SK-N-SH treated with all-trans-retinoic acid at 6 μM for 48 hours (cell line): ENCODE data around the gene CTBP2.

Experiments used
- ATAC-seq: fragments of 200-7000 bp; cut with Tn5 transposase; 3 replicates; pipeline ENCODE4 v1.9.1; 2020; ENCODE audit warnings: mild to moderate bottlenecking, moderate library complexity
- ARNTL ChIP-seq: fragments of 450-650 bp; formaldehyde crosslinking; IDR thresholded peaks from 2 replicates; pipeline ENCODE4 v1.5.0; 2020; ENCODE audit warnings: low read depth, mild to moderate bottlenecking, moderate library complexity, borderline replicate concordance
- CSDC2 ChIP-seq: fragments of 250-450 bp; sonication (Bioruptor Pico); IDR thresholded peaks from 2 replicates; pipeline ENCODE4 v1.5.0; 2020; ENCODE audit warnings: mild to moderate bottlenecking, moderate library complexity
- CSRNP3 ChIP-seq: fragments of 250-450 bp; sonication (Bioruptor Pico); IDR thresholded peaks from 2 replicates; pipeline ENCODE4 v1.5.1; 2021; ENCODE audit warnings: mild to moderate bottlenecking, moderate library complexity
- GLIS3 ChIP-seq: fragments of 250-450 bp; sonication (Bioruptor Pico); IDR thresholded peaks from 2 replicates; pipeline ENCODE4 v1.5.0; 2020; ENCODE audit warnings: mild to moderate bottlenecking, moderate library complexity
- ISL1 ChIP-seq: fragments of 250-450 bp; sonication (Bioruptor Pico); IDR thresholded peaks from 2 replicates; pipeline ENCODE4 v2.1.2; 2022; ENCODE audit warnings: mild to moderate bottlenecking, moderate library complexity
- OSR1 ChIP-seq: fragments of 250-450 bp; sonication (Bioruptor Pico); IDR thresholded peaks from 2 replicates; pipeline ENCODE4 v1.8.0; 2022; ENCODE audit warnings: moderate library complexity, mild to moderate bottlenecking, inconsistent platforms
- PPARA ChIP-seq: fragments of 250-450 bp; sonication (Bioruptor Pico); IDR thresholded peaks from 2 replicates; pipeline ENCODE4 v1.5.0; 2020; ENCODE audit warnings: mild to moderate bottlenecking, borderline replicate concordance
- RARB ChIP-seq: fragments of 250-450 bp; sonication (Bioruptor Pico); IDR thresholded peaks from 2 replicates; pipeline ENCODE4 v1.8.0; 2021; ENCODE audit warnings: mild to moderate bottlenecking, moderate library complexity
- SNAI2 ChIP-seq: fragments of 250-450 bp; sonication (Bioruptor Pico); IDR thresholded peaks from 2 replicates; pipeline ENCODE4 v1.5.0; 2020; ENCODE audit warnings: mild to moderate bottlenecking, moderate library complexity
- TCF4 ChIP-seq: fragments of 250-450 bp; sonication (Bioruptor Pico); IDR thresholded peaks from 2 replicates; pipeline ENCODE4 v1.8.0; 2021; ENCODE audit warnings: mild to moderate bottlenecking, moderate library complexity, borderline replicate concordance
- TOX ChIP-seq: fragments of 250-450 bp; sonication (Bioruptor Pico); IDR thresholded peaks from 2 replicates; pipeline ENCODE4 v1.8.0; 2021; ENCODE audit warnings: mild to moderate bottlenecking, moderate library complexity, borderline replicate concordance
- ZC3H10 ChIP-seq: fragments of 250-450 bp; sonication (Bioruptor Pico); IDR thresholded peaks from 2 replicates; pipeline ENCODE4 v1.5.1; 2021; ENCODE audit warnings: mild to moderate bottlenecking, moderate library complexity
- ZFP3 ChIP-seq: fragments of 250-450 bp; sonication (Bioruptor Pico); IDR thresholded peaks from 2 replicates; pipeline ENCODE4 v1.5.0; 2020; ENCODE audit warnings: mild to moderate bottlenecking, moderate library complexity
- ZNF565 ChIP-seq: fragments of 450-650 bp; formaldehyde crosslinking; conservative IDR thresholded peaks from 2 replicates; pipeline ENCODE4 v1.5.0; 2020; ENCODE audit warnings: low read depth, mild to moderate bottlenecking, moderate library complexity
- ZNF70 ChIP-seq: fragments of 450-650 bp; formaldehyde crosslinking; IDR thresholded peaks from 2 replicates; pipeline ENCODE4 v1.5.0; 2020; ENCODE audit warnings: mild to moderate bottlenecking, moderate library complexity
- ZNF8 ChIP-seq: fragments of 450-650 bp; formaldehyde crosslinking; IDR thresholded peaks from 2 replicates; pipeline ENCODE4 v1.5.0; 2020; ENCODE audit warnings: mild to moderate bottlenecking, moderate library complexity
- TF ChIP-seq, protein P1 (sequence below): fragments of 250-450 bp; sonication (Bioruptor Pico); IDR thresholded peaks from 2 replicates; pipeline ENCODE4 v1.5.1; 2020; ENCODE audit warnings: low read depth, mild to moderate bottlenecking, moderate library complexity
- TF ChIP-seq, protein P2 (sequence below): fragments of 250-450 bp; sonication (Bioruptor Pico); IDR thresholded peaks from 2 replicates; pipeline ENCODE4 v1.8.0; 2021; ENCODE audit warnings: low read depth, mild to moderate bottlenecking, moderate library complexity, borderline replicate concordance
- TF ChIP-seq, protein P3 (sequence below): fragments of 250-450 bp; sonication (Bioruptor Pico); IDR thresholded peaks from 2 replicates; pipeline ENCODE4 v1.8.0; 2020; ENCODE audit warnings: mild to moderate bottlenecking, moderate library complexity, borderline replicate concordance
- TF ChIP-seq, protein P4 (sequence below): fragments of 250-450 bp; sonication (Bioruptor Pico); IDR thresholded peaks from 2 replicates; pipeline ENCODE4 v1.5.0; 2020; ENCODE audit warnings: mild to moderate bottlenecking, moderate library complexity

CTBP2 gene

GRCh38 chr10:125021686-125022344 is 138.5 kb downstream of the CTBP2 start:
- no peak for ATAC-seq
- TF ChIP-seq ISL1 (CRISPR knock-in tag) (no peak), ZFP3 (CRISPR knock-in tag) (no peak), TCF4 (CRISPR knock-in tag) (no peak), SNAI2 (CRISPR knock-in tag) (no peak), PPARA (CRISPR knock-in tag) (no peak), TOX (CRISPR knock-in tag) (no peak), ZNF565 (CRISPR knock-in tag) (no peak), ZC3H10 (no peak), ARNTL (CRISPR knock-in tag) (no peak), OSR1 (CRISPR knock-in tag) (no peak), RARB (CRISPR knock-in tag) (no peak), ZNF70 (CRISPR knock-in tag) (no peak), CSDC2 (CRISPR knock-in tag) (no peak), ZNF8 (no peak), CSRNP3 (CRISPR knock-in tag) (no peak)
- TF ChIP-seq, protein P1, sequence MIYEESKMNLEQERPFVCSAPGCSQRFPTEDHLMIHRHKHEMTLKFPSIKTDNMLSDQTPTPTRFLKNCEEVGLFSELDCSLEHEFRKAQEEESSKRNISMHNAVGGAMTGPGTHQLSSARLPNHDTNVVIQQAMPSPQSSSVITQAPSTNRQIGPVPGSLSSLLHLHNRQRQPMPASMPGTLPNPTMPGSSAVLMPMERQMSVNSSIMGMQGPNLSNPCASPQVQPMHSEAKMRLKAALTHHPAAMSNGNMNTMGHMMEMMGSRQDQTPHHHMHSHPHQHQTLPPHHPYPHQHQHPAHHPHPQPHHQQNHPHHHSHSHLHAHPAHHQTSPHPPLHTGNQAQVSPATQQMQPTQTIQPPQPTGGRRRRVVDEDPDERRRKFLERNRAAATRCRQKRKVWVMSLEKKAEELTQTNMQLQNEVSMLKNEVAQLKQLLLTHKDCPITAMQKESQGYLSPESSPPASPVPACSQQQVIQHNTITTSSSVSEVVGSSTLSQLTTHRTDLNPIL (CRISPR knock-in tag) = no peak
- TF ChIP-seq, protein P2, sequence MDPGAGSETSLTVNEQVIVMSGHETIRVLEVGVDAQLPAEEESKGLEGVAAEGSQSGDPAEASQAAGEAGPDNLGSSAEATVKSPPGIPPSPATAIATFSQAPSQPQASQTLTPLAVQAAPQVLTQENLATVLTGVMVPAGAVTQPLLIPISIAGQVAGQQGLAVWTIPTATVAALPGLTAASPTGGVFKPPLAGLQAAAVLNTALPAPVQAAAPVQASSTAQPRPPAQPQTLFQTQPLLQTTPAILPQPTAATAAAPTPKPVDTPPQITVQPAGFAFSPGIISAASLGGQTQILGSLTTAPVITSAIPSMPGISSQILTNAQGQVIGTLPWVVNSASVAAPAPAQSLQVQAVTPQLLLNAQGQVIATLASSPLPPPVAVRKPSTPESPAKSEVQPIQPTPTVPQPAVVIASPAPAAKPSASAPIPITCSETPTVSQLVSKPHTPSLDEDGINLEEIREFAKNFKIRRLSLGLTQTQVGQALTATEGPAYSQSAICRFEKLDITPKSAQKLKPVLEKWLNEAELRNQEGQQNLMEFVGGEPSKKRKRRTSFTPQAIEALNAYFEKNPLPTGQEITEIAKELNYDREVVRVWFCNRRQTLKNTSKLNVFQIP = no peak
- TF ChIP-seq, protein P3, sequence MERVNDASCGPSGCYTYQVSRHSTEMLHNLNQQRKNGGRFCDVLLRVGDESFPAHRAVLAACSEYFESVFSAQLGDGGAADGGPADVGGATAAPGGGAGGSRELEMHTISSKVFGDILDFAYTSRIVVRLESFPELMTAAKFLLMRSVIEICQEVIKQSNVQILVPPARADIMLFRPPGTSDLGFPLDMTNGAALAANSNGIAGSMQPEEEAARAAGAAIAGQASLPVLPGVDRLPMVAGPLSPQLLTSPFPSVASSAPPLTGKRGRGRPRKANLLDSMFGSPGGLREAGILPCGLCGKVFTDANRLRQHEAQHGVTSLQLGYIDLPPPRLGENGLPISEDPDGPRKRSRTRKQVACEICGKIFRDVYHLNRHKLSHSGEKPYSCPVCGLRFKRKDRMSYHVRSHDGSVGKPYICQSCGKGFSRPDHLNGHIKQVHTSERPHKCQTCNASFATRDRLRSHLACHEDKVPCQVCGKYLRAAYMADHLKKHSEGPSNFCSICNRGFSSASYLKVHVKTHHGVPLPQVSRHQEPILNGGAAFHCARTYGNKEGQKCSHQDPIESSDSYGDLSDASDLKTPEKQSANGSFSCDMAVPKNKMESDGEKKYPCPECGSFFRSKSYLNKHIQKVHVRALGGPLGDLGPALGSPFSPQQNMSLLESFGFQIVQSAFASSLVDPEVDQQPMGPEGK (CRISPR knock-in tag) = no peak

DNA sequence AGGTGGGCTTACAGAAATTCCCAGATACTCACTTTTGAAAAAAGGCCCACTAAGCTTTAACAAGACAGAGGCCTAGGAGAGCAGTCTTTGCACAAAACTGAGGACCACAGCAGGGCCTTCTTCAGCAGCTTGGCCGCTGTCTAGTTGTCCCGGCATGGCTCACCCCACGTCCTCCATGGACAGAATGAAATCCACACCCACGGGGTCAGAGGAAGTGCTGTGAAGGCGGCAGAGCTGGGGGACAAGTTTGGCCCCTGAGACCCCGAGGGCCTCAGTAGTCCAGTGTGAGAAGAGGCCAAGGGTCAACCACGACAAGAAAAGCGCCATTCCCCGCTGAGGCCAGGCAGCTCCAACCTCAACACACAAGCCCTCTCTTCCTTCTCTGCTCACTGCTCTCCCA is 139.5 kb downstream of the CTBP2 start:
- ATAC-seq = no peak
- TF ChIP-seq GLIS3 = no peak
- no peak for TF ChIP-seq ARNTL (CRISPR knock-in tag)
- TF ChIP-seq CSRNP3 (CRISPR knock-in tag) = no peak
- no peak for TF ChIP-seq ZNF70 (CRISPR knock-in tag)
- no peak for TF ChIP-seq ZNF8
- TF ChIP-seq, protein P4, sequence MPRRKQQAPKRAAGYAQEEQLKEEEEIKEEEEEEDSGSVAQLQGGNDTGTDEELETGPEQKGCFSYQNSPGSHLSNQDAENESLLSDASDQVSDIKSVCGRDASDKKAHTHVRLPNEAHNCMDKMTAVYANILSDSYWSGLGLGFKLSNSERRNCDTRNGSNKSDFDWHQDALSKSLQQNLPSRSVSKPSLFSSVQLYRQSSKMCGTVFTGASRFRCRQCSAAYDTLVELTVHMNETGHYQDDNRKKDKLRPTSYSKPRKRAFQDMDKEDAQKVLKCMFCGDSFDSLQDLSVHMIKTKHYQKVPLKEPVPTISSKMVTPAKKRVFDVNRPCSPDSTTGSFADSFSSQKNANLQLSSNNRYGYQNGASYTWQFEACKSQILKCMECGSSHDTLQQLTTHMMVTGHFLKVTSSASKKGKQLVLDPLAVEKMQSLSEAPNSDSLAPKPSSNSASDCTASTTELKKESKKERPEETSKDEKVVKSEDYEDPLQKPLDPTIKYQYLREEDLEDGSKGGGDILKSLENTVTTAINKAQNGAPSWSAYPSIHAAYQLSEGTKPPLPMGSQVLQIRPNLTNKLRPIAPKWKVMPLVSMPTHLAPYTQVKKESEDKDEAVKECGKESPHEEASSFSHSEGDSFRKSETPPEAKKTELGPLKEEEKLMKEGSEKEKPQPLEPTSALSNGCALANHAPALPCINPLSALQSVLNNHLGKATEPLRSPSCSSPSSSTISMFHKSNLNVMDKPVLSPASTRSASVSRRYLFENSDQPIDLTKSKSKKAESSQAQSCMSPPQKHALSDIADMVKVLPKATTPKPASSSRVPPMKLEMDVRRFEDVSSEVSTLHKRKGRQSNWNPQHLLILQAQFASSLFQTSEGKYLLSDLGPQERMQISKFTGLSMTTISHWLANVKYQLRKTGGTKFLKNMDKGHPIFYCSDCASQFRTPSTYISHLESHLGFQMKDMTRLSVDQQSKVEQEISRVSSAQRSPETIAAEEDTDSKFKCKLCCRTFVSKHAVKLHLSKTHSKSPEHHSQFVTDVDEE (CRISPR knock-in tag) = no peak
- no peak for TF ChIP-seq OSR1 (CRISPR knock-in tag)
- TF ChIP-seq, protein P3 (CRISPR knock-in tag) = no peak
